MM.1S (cell line): ENCODE data around the gene MZT2A.
"Not testable (repeated sequence)": the region's sequence is repeated elsewhere in the genome, so short reads cannot be mapped to it uniquely, and the experiment has no call there.

Experiments
- DNase-seq: peaks from one replicate; pipeline ENCODE4 v3.0.0-alpha.2; 2015
- H2AFZ ChIP-seq: fragments of 300-600 bp; sonication (generic); 2 replicates; pipeline ENCODE4 v1.6.0; 2016; ENCODE audit warnings: antibody characterized with exemption, low read length
- H3F3A ChIP-seq: fragments of 300-600 bp; sonication (generic); 2 replicates; pipeline ENCODE4 v1.6.1; 2016; ENCODE audit warnings: mild to moderate bottlenecking, antibody characterized with exemption, low read length, moderate library complexity, mixed read lengths; ENCODE audit not compliant: insufficient read depth
- H3K27ac ChIP-seq: fragments of 300-600 bp; sonication (generic); 2 replicates; pipeline ENCODE4 v1.5.1; 2016; ENCODE audit warnings: mild to moderate bottlenecking, low read length
- H3K27me3 ChIP-seq: fragments of 300-600 bp; sonication (generic); replicated peaks from 2 replicates; pipeline ENCODE4 v1.6.0; 2016; ENCODE audit warnings: low read length; ENCODE audit not compliant: insufficient read depth
- H3K36me3 ChIP-seq: fragments of 300-600 bp; sonication (generic); replicated peaks from 2 replicates; pipeline ENCODE4 v1.6.1; 2016; ENCODE audit warnings: mild to moderate bottlenecking, low read length, mixed read lengths; ENCODE audit not compliant: insufficient read depth
- H3K4me1 ChIP-seq: fragments of 300-600 bp; sonication (generic); 2 replicates; pipeline ENCODE4 v1.6.1; 2016; ENCODE audit warnings: low read length, mixed read lengths
- H3K4me2 ChIP-seq: fragments of 300-600 bp; sonication (generic); 2 replicates; pipeline ENCODE4 v1.6.0; 2016; ENCODE audit warnings: low read depth, low read length
- H3K4me3 ChIP-seq: fragments of 300-600 bp; sonication (generic); 2 replicates; pipeline ENCODE4 v1.5.1; 2016; ENCODE audit warnings: low read length, mixed read lengths
- H3K79me2 ChIP-seq: fragments of 300-600 bp; sonication (generic); 2 replicates; pipeline ENCODE4 v1.6.1; 2016; ENCODE audit warnings: mixed run types, low read length, mixed read lengths
- H3K9ac ChIP-seq: fragments of 300-600 bp; sonication (generic); 2 replicates; pipeline ENCODE4 v1.6.1; 2016; ENCODE audit warnings: low read length, mixed read lengths
- H3K9me2 ChIP-seq: fragments of 300-600 bp; sonication (generic); replicated peaks from 2 replicates; pipeline ENCODE4 v1.6.1; 2016; ENCODE audit warnings: mild to moderate bottlenecking, low read length, mixed read lengths; ENCODE audit not compliant: insufficient read depth
- H3K9me3 ChIP-seq: fragments of 300-600 bp; sonication (generic); replicated peaks from 2 replicates; pipeline ENCODE4 v1.6.1; 2016; ENCODE audit warnings: mild to moderate bottlenecking, low read length, mixed read lengths; ENCODE audit not compliant: insufficient read depth
- H4K20me1 ChIP-seq: fragments of 300-600 bp; sonication (generic); 2 replicates; pipeline ENCODE4 v1.6.1; 2016; ENCODE audit warnings: mild to moderate bottlenecking, low read length, moderate library complexity, mixed read lengths; ENCODE audit not compliant: insufficient read depth
- CTCF ChIP-seq: fragments of 300-600 bp; sonication (generic); IDR thresholded peaks from 2 replicates; pipeline ENCODE4 v1.5.1; 2016; ENCODE audit warnings: antibody characterized with exemption, low read length, mixed read lengths
- EZH2 ChIP-seq: fragments of 300-600 bp; sonication (generic); optimal IDR thresholded peaks from 2 replicates; pipeline ENCODE3; 2017; ENCODE audit warnings: low read depth, mild to moderate bottlenecking, antibody characterized with exemption, low read length, mixed read lengths
- EZH2phosphoT487 ChIP-seq: fragments of 300-600 bp; sonication (generic); IDR thresholded peaks from 2 replicates; pipeline ENCODE4 v1.6.1; 2018; ENCODE audit warnings: antibody characterized with exemption, low read length

Gene MZT2A

GRCh38 chr2:131517106-131517831 is 25.1 kb upstream of the MZT2A start:
- Histone ChIP-seq H3K79me2 (no peaks in the 10 kb centered on the region), H3K4me1 (no peaks in the 10 kb centered on the region), H3K27ac (no peak overlapping the region), H4K20me1 (no peaks in the 10 kb centered on the region), H3K27me3 (no peaks in the 10 kb centered on the region), H3K9ac (no peak overlapping the region), H3K9me2 (no peaks in the 10 kb centered on the region), H3F3A (no peaks in the 10 kb centered on the region), H3K36me3 (no peaks in the 10 kb centered on the region), H3K9me3 (no peaks in the 10 kb centered on the region), H3K4me2 (no peak overlapping the region), H2AFZ (no peak overlapping the region), H3K4me3 (no peak overlapping the region)
- DNase-seq: no peak
- TF ChIP-seq EZH2phosphoT487: no peak
- no peak for TF ChIP-seq EZH2
- no peak for TF ChIP-seq CTCF

GRCh38 chr2:131516621-131517020 is 24.4 kb upstream of the MZT2A start:
- H3K27ac ChIP-seq, H2AFZ ChIP-seq, H3K79me2 ChIP-seq, H3K9ac ChIP-seq, H3K9me3 ChIP-seq, H3K9me2 ChIP-seq, H3F3A ChIP-seq, H3K4me1 ChIP-seq, H3K4me3 ChIP-seq, H3K27me3 ChIP-seq, H3K36me3 ChIP-seq, DNase-seq, H4K20me1 ChIP-seq, H3K4me2 ChIP-seq: not testable (repeated sequence)

- Histone ChIP-seq H3K27ac (no peak overlapping the region), H3K4me1 (no peaks in the 10 kb centered on the region), H3K4me2 (no peak overlapping the region), H3K36me3 (no peaks in the 10 kb centered on the region), H3K9me3 (no peaks in the 10 kb centered on the region), H2AFZ (no peak overlapping the region), H3K9ac (no peak overlapping the region), H3F3A (no peaks in the 10 kb centered on the region), H3K27me3 (no peaks in the 10 kb centered on the region), H3K4me3 (no peak overlapping the region), H3K79me2 (no peaks in the 10 kb centered on the region), H3K9me2 (no peaks in the 10 kb centered on the region), H4K20me1 (no peaks in the 10 kb centered on the region)
- TF ChIP-seq EZH2phosphoT487 (no peak), CTCF (no peak), EZH2 (no peak)
- DNase-seq: no peak
Observed at GRCh38 chr2:131516011-131516410, 23.8 kb upstream of the MZT2A start.

GRCh38 chr2:131515235-131515634 is 23.0 kb upstream of the MZT2A start:
- H3K4me2 ChIP-seq, H3K9ac ChIP-seq, H3F3A ChIP-seq, DNase-seq, H3K79me2 ChIP-seq, H3K4me3 ChIP-seq, H3K9me2 ChIP-seq, H2AFZ ChIP-seq, H3K27ac ChIP-seq, H3K4me1 ChIP-seq, H3K9me3 ChIP-seq, H4K20me1 ChIP-seq, H3K27me3 ChIP-seq, H3K36me3 ChIP-seq: not testable (repeated sequence)

- not testable (repeated sequence) for H3K9me2 ChIP-seq, H3K79me2 ChIP-seq, H2AFZ ChIP-seq, H3K27me3 ChIP-seq, H3K9me3 ChIP-seq, H4K20me1 ChIP-seq, H3K4me2 ChIP-seq, H3K4me3 ChIP-seq, H3F3A ChIP-seq, DNase-seq, H3K27ac ChIP-seq, H3K9ac ChIP-seq, H3K4me1 ChIP-seq, H3K36me3 ChIP-seq
Observed at GRCh38 chr2:131514408-131515166, 22.4 kb upstream of the MZT2A start.
